WI38 (cell line): ENCODE data around the gene ACBD4.
"Not testable (repeated sequence)": the region's sequence is repeated elsewhere in the genome, so short reads cannot be mapped to it uniquely, and the experiment has no call there.

Experiments used
- H3K4me3 ChIP-seq: 2 replicates; pipeline ENCODE4 v1.5.1; 2011; ENCODE audit warnings: low read depth, mild to moderate bottlenecking, control low read depth, low read length
- CTCF ChIP-seq: IDR thresholded peaks from 2 replicates; pipeline ENCODE4 v1.5.1; 2012; ENCODE audit warnings: low read depth, mild to moderate bottlenecking, control low read depth, low read length

The ACBD4 gene

GRCh38 chr17:45120558-45120957 is 14.9 kb upstream of the ACBD4 start:
- no peak overlapping the region for H3K4me3 ChIP-seq
- TF ChIP-seq CTCF: no peak

GRCh38 chr17:45121055-45121454 is 14.4 kb upstream of the ACBD4 start:
- no peak overlapping the region for H3K4me3 ChIP-seq
- TF ChIP-seq CTCF: no peak

GRCh38 chr17:45123076-45123770 is 12.3 kb upstream of the ACBD4 start:
- TF ChIP-seq CTCF: no peak
- no peak overlapping the region for H3K4me3 ChIP-seq

GRCh38 chr17:45123930-45124796 is 11.3 kb upstream of the ACBD4 start:
- H3K4me3 ChIP-seq: no peak overlapping the region
- no peak for TF ChIP-seq CTCF

- H3K4me3 ChIP-seq: not testable (repeated sequence)
These were observed 10.7 kb upstream of the ACBD4 start for GRCh38 chr17:45124797-45125122.

GRCh38 chr17:45125509-45125908 is 10.0 kb upstream of the ACBD4 start:
- no peak for TF ChIP-seq CTCF

GRCh38 chr17:45127207-45127547 is 8.3 kb upstream of the ACBD4 start:
- H3K4me3 ChIP-seq: no peak overlapping the region
- no peak for TF ChIP-seq CTCF

More at GRCh38 chr17:45125509-45125908, 10.0 kb upstream of the ACBD4 start:
- no peak overlapping the region for H3K4me3 ChIP-seq
